Subcutaneous adipose tissue (tissue), 4 donors: ENCODE data around the gene RGR. TPM values are rescaled to one million over a fixed set of nuclear protein-coding genes. Genes with fewer than 3 reads are reported as not detected.

ENCODE experiments used
- total RNA-seq, 4 donors: library from RNA; depleted of rRNA; stranded (reverse); fragments of >200 nt; gene quantifications; one replicate each; pipeline ENCODE4 v1.1.0, GENCODE V29; 2016
- TF ChIP-seq, protein P1 (sequence below): fragments of 450-650 bp; IDR thresholded peaks from one replicate; pipeline ENCODE4 v1.5.1; 2016; ENCODE audit warnings: low read depth, mild to moderate bottlenecking, control low read depth, antibody characterized with exemption, moderate library complexity

Gene RGR
- total RNA-seq, 4 donors from 2014 or later: 0.44 TPM; not detected in 3

DNA sequence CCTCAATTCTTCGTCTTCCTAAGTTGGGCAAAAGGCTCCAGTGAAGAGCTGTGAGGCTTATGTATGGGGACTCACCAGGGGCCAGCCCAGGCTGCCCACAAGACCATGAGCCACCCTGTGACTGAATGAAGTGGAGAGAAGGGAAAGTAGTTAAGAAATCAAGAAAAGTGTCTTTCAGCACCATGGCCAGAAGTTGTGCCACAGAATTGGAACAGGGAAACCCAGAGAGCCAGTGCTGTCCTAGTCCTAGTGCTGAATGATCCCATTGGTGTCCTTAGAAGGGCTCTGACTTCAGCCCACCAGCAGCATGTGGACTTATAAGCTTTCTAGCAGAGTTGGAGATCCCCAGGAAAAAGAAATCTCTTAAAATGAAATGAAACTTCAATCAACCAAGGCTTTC is 46.5 kb downstream of the RGR start:
- TF ChIP-seq, protein P1, sequence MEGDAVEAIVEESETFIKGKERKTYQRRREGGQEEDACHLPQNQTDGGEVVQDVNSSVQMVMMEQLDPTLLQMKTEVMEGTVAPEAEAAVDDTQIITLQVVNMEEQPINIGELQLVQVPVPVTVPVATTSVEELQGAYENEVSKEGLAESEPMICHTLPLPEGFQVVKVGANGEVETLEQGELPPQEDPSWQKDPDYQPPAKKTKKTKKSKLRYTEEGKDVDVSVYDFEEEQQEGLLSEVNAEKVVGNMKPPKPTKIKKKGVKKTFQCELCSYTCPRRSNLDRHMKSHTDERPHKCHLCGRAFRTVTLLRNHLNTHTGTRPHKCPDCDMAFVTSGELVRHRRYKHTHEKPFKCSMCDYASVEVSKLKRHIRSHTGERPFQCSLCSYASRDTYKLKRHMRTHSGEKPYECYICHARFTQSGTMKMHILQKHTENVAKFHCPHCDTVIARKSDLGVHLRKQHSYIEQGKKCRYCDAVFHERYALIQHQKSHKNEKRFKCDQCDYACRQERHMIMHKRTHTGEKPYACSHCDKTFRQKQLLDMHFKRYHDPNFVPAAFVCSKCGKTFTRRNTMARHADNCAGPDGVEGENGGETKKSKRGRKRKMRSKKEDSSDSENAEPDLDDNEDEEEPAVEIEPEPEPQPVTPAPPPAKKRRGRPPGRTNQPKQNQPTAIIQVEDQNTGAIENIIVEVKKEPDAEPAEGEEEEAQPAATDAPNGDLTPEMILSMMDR: no peak

DNA sequence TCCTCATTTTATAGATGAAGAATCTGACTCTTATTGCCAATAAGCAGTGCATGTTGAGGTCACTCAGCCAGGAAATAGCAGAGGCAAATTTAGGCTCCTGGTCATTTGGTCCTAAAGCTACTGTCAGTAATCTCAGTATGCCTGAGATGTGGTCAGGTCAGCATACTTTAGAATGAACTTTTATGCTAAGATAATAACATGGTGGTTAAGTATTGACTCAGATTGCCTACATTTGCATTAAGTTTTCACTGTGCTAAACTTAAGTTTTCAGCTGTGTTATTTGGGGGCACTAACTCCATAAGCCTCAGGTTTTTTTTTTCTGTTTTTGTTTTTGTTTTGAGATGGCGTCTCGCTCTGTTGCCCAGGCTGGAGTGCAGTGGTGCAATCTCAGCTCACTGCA is 47.6 kb downstream of the RGR start:
- TF ChIP-seq, protein P1: no peak

DNA sequence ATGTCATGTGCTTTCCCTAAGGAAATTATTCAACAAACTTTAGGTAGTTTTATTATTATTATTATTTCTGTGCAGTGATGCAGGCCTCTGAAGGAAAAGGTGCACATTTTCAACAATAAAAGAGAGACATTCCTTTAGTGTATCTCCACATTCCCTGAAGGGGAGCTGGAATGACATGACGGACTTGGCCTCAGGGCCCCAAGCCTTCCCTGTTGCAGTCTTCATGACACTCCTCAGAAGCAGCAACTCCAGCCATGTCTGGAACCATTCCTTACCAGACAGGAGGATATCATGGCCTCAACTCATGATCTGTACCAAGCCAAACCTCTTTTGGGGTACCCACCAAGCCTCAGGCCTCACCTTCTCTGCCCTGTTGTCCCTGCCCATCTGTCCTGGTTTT is 48.3 kb downstream of the RGR start:
- TF ChIP-seq, protein P1: no peak

DNA sequence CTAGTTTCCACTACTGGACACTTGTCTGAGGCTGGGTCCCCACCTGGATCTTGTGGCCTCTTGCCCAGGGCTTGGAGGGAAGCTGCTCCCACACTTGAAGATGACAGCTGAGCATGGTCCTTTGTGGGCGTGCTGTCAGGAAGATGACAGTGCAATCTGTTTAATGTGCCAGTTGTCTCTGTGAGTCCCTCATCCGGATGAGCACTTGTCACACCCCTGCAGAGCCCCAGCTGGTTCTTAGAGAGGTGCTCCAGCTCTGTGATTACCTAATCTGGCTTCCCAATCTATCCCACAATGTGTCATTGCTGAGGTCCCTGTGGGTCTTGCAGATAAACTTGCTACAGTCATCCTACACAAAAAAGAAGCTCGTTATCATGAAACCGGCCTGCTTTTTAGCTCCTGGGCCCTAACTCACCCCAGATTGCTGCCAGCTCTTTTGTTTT is 48.7 kb downstream of the RGR start:
- TF ChIP-seq, protein P1: no peak

DNA sequence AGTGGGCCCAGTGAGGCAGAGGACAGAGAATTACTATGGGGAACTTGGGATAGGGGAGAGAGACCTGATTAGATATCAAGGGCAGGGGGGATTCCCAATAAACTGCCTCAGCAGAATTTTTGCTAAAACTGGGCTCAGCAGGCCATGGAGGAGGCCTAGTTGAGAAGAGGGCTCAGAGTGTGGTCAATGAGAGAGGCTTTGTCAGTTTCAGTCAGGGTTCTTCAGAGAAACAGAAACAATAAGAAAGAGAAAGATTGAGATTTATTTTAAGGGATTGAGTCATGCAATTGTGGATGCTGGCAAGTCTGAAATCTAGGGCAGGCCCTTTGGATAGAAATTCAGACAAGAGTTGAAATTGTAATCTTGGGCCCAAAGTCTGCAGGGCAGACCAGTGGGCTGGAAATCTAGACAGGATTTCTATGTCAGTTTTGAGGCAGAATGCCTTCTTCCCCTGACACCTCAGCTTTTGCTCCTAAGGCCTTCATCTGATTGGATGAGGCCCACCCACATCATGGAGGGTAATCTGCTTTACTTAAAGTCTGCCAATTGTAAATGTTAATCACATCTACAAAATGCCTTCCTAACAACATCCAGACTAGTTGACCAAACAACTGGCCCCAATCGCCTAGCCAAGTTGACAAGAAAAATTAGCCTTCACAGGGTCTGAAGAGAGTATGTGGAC is 50.1 kb downstream of the RGR start:
- TF ChIP-seq, protein P1: no peak

DNA sequence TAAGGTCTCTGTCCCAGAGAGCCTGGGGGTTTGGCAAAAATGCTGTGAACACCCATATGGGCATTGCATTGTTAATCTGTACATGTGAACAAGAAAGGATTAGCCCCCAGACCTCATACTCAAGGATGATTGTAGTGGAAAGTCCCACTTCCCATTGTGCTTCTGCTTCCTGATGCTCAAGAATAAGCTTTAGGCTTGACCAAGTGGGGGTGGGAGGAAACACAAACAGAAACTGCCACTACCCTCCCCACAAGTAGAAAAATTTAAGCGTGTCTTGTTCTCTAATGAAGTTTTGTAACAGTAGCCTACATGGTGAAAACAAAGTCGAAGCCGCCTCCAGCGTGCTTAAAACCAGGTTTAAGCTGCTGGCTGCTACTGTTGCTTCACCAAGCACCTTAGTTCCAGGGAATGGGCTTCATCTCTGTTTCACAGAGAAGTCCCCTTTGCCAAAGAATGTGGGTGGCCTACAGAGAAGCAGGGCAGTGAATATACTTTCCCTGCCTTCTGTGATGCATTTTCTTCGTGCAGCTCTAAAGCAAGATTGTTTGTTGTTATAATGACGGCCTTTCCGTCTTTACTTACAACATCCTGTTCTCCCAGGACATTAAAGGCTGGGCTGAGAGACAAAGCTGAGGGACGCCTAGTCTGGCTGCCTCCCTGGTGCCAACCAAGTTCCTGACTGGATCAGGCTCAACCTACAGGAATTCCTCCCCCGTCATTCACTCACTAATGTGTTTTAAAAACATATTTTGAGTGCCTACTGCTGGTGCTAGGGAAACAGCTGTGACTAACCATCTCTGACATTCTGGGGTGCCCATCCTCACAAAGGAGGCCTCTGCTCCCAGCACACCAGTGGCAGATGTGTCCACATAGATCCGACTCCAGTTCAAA is 51.5 kb downstream of the RGR start:
- TF ChIP-seq, protein P1: no peak

DNA sequence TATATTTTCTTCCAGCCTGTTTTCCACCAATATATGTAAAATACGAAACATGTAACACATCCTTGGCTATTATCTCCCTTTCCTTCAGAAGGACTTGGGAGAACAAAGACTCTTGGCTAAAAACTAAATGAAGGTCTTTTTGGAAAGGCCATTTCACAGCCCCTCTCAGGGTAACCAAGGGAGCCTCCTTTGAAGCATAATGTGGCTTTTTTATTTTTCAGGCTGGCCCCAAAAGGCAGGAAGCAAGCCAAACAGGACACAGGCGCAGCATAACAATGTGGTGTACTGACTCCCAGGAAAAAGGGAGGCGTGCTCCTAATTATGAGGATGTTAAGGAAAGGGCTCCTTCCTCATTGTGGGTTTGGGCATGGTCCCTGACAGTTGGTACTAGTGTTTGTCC is 53.2 kb downstream of the RGR start:
- TF ChIP-seq, protein P1: no peak
